Kidney epithelial cell (primary cell): Measurements from ENCODE around the gene MEGF11. TPM values are rescaled to one million over a fixed set of nuclear protein-coding genes. Genes with fewer than 3 reads are reported as not detected.

Experiments
- DNase-seq: peaks from one replicate; pipeline ENCODE4 v3.0.0-alpha.2; 2010; ENCODE audit warnings: low read depth
- H3K27me3 ChIP-seq: 2 replicates; pipeline ENCODE4 v1.6.0; 2011; ENCODE audit warnings: low read length; ENCODE audit not compliant: control insufficient read depth, insufficient read depth
- H3K36me3 ChIP-seq: 2 replicates; pipeline ENCODE4 v1.5.1; 2011; ENCODE audit warnings: low read length; ENCODE audit not compliant: control insufficient read depth, insufficient read depth
- H3K4me3 ChIP-seq: 2 replicates; pipeline ENCODE4 v1.5.1; 2011; ENCODE audit warnings: low read depth, mild to moderate bottlenecking, control low read depth, low read length
- CTCF ChIP-seq: IDR thresholded peaks from 2 replicates; pipeline ENCODE4 v1.5.1; 2011; ENCODE audit warnings: mild to moderate bottlenecking, moderate library complexity, low read length, control low read depth, inconsistent platforms; ENCODE audit not compliant: insufficient read depth, poor library complexity, severe bottlenecking
- total RNA-seq: library from RNA; depleted of rRNA; stranded (reverse); fragments of >200 nt; gene quantifications from 2 replicates; pipeline ENCODE4 v1.2.3, GENCODE V29; 2015

MEGF11 gene
- total RNA-seq, 1 donor from 2014 or later: 0.63 TPM

GRCh38 chr15:65918945-65919344 lies 334.6 kb downstream of the MEGF11 start:
- no peak for DNase-seq
- TF ChIP-seq CTCF: no peak
- no peaks in the 10 kb centered on the region for H3K36me3 ChIP-seq
- H3K27me3 ChIP-seq: no peaks in the 10 kb centered on the region
- no peak overlapping the region for H3K4me3 ChIP-seq

- no peak for TF ChIP-seq CTCF
- Histone ChIP-seq H3K4me3 (no peak overlapping the region), H3K36me3 (no peaks in the 10 kb centered on the region), H3K27me3 (no peaks in the 10 kb centered on the region)
- DNase-seq: no peak
Measured at GRCh38 chr15:65918357-65918920, 335.1 kb downstream of the MEGF11 start.

GRCh38 chr15:65917936-65918335 lies 335.6 kb downstream of the MEGF11 start:
- no peak for TF ChIP-seq CTCF
- no peaks in the 10 kb centered on the region for H3K36me3 ChIP-seq
- no peaks in the 10 kb centered on the region for H3K27me3 ChIP-seq
- no peak for DNase-seq
- no peak overlapping the region for H3K4me3 ChIP-seq

GRCh38 chr15:65917407-65917756 lies 336.2 kb downstream of the MEGF11 start:
- no peak for DNase-seq
- Histone ChIP-seq H3K36me3 (no peaks in the 10 kb centered on the region), H3K4me3 (no peak overlapping the region), H3K27me3 (no peaks in the 10 kb centered on the region)
- TF ChIP-seq CTCF: no peak

- peak; percentile 34 for DNase-seq
- Histone ChIP-seq H3K27me3 (no peaks in the 10 kb centered on the region), H3K4me3 (no peak overlapping the region), H3K36me3 (no peaks in the 10 kb centered on the region)
- TF ChIP-seq CTCF: peak; percentile 96
Measured at GRCh38 chr15:65916664-65917406, 336.7 kb downstream of the MEGF11 start.

GRCh38 chr15:65916041-65916663 lies 337.4 kb downstream of the MEGF11 start:
- TF ChIP-seq CTCF: no peak
- H3K36me3 ChIP-seq: no peaks in the 10 kb centered on the region
- H3K27me3 ChIP-seq: no peaks in the 10 kb centered on the region
- no peak overlapping the region for H3K4me3 ChIP-seq
- no peak for DNase-seq
